Left ventricle myocardium inferior (tissue), 1 donor: ENCODE results near the gene ABHD14A. TPM values are rescaled to one million over a fixed set of nuclear protein-coding genes. Genes with fewer than 3 reads are reported as not detected.
A peak's percentile ranks its signal among the peaks of the same experiment; 100 is the strongest.

Experiments used
- DNase-seq: peaks from one replicate; pipeline ENCODE4 v3.0.0-alpha.2; 2020
- H3K27ac ChIP-seq: fragments of 200-600 bp; replicated peaks from 2 replicates; pipeline ENCODE4 v1.8.0; 2021
- H3K27me3 ChIP-seq: fragments of 200-600 bp; 2 replicates; pipeline ENCODE4 v1.8.0; 2021; ENCODE audit warnings: low read depth
- H3K36me3 ChIP-seq: fragments of 200-600 bp; 2 replicates; pipeline ENCODE4 v1.8.0; 2021
- H3K4me1 ChIP-seq: fragments of 200-600 bp; 2 replicates; pipeline ENCODE4 v1.8.0; 2021
- H3K4me3 ChIP-seq: fragments of 200-600 bp; 2 replicates; pipeline ENCODE4 v1.8.0; 2021; ENCODE audit warnings: mild to moderate bottlenecking, moderate library complexity
- H3K9me3 ChIP-seq: fragments of 200-600 bp; replicated peaks from 2 replicates; pipeline ENCODE4 v1.8.0; 2021
- CTCF ChIP-seq: fragments of 200-600 bp; IDR thresholded peaks from 2 replicates; pipeline ENCODE4 v1.8.0; 2021; ENCODE audit warnings: antibody characterized with exemption, mild to moderate bottlenecking, borderline replicate concordance
- intact Hi-C: fragments of 100-400 bp; cut with micrococcal nuclease; formaldehyde crosslinking; loops from one replicate; pipeline ENCODE4 v1.11.0; 2022
- total RNA-seq: library from RNA; stranded (reverse); fragmentation: NEBNext Ultra II Directional; extraction: Animal tissue kit (Norgen Biotek cat#: 25700); gene quantifications from one replicate; pipeline ENCODE4 v1.2.1, GENCODE V29; 2021
- donor health status: DM: no; HTN: yes; CAD: no; lungs with severe emphysema.

Gene ABHD14A
- total RNA-seq, 1 donor from 2014 or later, result 25.8 TPM

GRCh38 chr3:52006017-52006819 is 31.4 kb downstream of the ABHD14A start:
- Histone ChIP-seq H3K27me3 (no peaks in the 10 kb centered on the region), H3K9me3 (no peaks in the 10 kb centered on the region), H3K27ac (peak overlapping the region; percentile 80), H3K4me1 (peaks cover 51% of the 10 kb centered on the region), H3K36me3 (no peaks in the 10 kb centered on the region), H3K4me3 (peak overlapping the region; percentile 34)
- DNase-seq, result no peak
- TF ChIP-seq CTCF, result no peak
- intact Hi-C loops, result loop anchor here (10.0 kb wide), 1 partner anchor 49 kb away; the partner anchor contains the start of gene DUSP7

GRCh38 chr3:52006820-52007133 is 31.9 kb downstream of the ABHD14A start:
- Histone ChIP-seq H3K27ac (peak overlapping the region; percentile 80), H3K9me3 (no peaks in the 10 kb centered on the region), H3K36me3 (no peaks in the 10 kb centered on the region), H3K4me1 (peaks cover 45% of the 10 kb centered on the region), H3K4me3 (no peak overlapping the region), H3K27me3 (no peaks in the 10 kb centered on the region)
- TF ChIP-seq CTCF, result no peak
- intact Hi-C loops, result loop anchor here (10.0 kb wide), 1 partner anchor 48 kb away; the partner anchor contains the start of gene DUSP7
- DNase-seq, result no peak

- Histone ChIP-seq H3K4me3 (no peak overlapping the region), H3K27me3 (no peaks in the 10 kb centered on the region), H3K27ac (peak overlapping the region; percentile 80), H3K4me1 (peaks cover 44% of the 10 kb centered on the region), H3K36me3 (no peaks in the 10 kb centered on the region), H3K9me3 (no peaks in the 10 kb centered on the region)
- TF ChIP-seq CTCF, result no peak
- DNase-seq, result no peak
- intact Hi-C loops, result loop anchor here (10.0 kb wide), 1 partner anchor 48 kb away; the partner anchor contains the start of gene DUSP7
Measured at GRCh38 chr3:52007291-52007690, 32.4 kb downstream of the ABHD14A start.

GRCh38 chr3:52010431-52010830 is 35.6 kb downstream of the ABHD14A start:
- H3K4me1 ChIP-seq, result peaks cover 52% of the 10 kb centered on the region
- no peak overlapping the region for H3K4me3 ChIP-seq
- H3K9me3 ChIP-seq, result no peaks in the 10 kb centered on the region
- no peak overlapping the region for H3K27ac ChIP-seq
- no peak for DNase-seq
- no peak for TF ChIP-seq CTCF
- H3K36me3 ChIP-seq, result no peaks in the 10 kb centered on the region
- intact Hi-C loops, result no loop called here
- no peaks in the 10 kb centered on the region for H3K27me3 ChIP-seq

GRCh38 chr3:52012699-52013098 is 37.8 kb downstream of the ABHD14A start:
- no peak for DNase-seq
- no peak for TF ChIP-seq CTCF
- H3K4me1 ChIP-seq, result peaks cover 52% of the 10 kb centered on the region
- no peaks in the 10 kb centered on the region for H3K9me3 ChIP-seq
- no peaks in the 10 kb centered on the region for H3K36me3 ChIP-seq
- peak overlapping the region; percentile 33 for H3K27ac ChIP-seq
- no peak overlapping the region for H3K4me3 ChIP-seq
- H3K27me3 ChIP-seq, result no peaks in the 10 kb centered on the region
- intact Hi-C loops, result no loop called here
